ENCODE data around the gene GZMB. TPM values are rescaled to one million over a fixed set of nuclear protein-coding genes. Genes with fewer than 3 reads are reported as not detected.
A peak's percentile ranks its signal among the peaks of the same experiment; 100 is the strongest.

The GZMB gene
- total and polyA plus RNA-seq, 5 donors from 2014 or later = 0.29 to 3.0 (median 1.0) TPM; not detected in 2

DNA sequence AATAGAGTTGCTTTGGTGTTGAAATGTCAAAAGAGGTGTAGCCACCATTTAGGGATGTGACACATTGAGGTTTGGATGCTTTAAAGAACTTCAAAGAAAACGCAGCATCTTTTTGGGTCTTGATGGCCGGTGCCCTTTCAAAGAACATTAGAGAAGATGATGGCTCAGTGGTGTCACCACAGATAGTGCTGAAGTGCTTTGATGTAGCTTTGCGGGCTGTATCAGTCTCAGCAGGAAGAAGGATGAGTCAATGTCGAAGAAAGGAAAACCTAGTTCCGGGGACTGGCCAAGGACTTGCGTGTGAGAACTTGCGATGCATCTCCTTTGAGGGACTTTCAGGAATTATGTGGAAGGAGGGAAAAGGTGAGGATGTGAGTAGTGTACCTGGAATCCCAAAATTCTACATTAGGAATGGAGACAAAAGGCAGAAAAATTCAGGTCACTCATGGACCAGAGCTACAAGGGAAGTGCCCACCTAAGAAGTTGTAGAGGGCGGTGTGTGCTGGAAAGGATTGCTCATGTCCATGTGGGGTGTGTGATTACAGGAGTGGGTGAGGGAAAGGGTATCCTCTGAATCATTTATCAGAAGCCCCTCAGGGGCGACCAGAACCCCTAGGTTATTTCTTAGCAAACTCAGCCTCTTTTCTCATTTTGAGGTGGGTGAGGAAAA is 39.7 kb upstream of the GZMB start:
- Mint-ChIP-seq H3K4me3 (peak overlapping the region; percentile 82 to 90 (median 88)), H3K36me3 (peaks cover 3% of the 10 kb centered on the region), H3K9me3 (peaks cover 0 to 10% (median 0%) of the 10 kb centered on the region in 7 donors), H3K27me3 (peaks cover 4% of the 10 kb centered on the region), H3K4me1 (peaks cover 22 to 52% (median 24%) of the 10 kb centered on the region in 4 donors), H3K27ac (peak overlapping the region; percentile 82 to 98 (median 94))
- peak; percentile 93 for ATAC-seq (ENCODE audit: low read depth in 2 of 2)
- Histone ChIP-seq H3K4me1 (ENCODE audit: control insufficient read depth, insufficient read depth, low read length, poor library complexity, severe bottlenecking) (peaks cover 28% of the 10 kb centered on the region), H3K4me3 (ENCODE audit: low read depth, low read length) (peak overlapping the region; percentile 72), H3K36me3 (ENCODE audit: control insufficient read depth, insufficient read depth, low read length) (no peaks in the 10 kb centered on the region), H3K27me3 (ENCODE audit: control insufficient read depth, insufficient read depth, low read length) (no peaks in the 10 kb centered on the region), H3K9me3 (ENCODE audit: control insufficient read depth in 2 of 2, low read length in 2 of 2) (no peaks in the 10 kb centered on the region), H3K27ac (ENCODE audit: insufficient read depth, low read length, poor library complexity, severe bottlenecking) (peak overlapping the region; percentile 64)
- peak; percentile 47 to 92 (median 53) for DNase-seq

GRCh38 chr14:24673059-24673458 is 39.1 kb upstream of the GZMB start:
- H3K4me3 ChIP-seq (ENCODE audit: low read depth, low read length) = peak overlapping the region; percentile 72
- H3K4me1 ChIP-seq (ENCODE audit: control insufficient read depth, insufficient read depth, low read length, poor library complexity, severe bottlenecking) = peaks cover 25% of the 10 kb centered on the region
- H3K36me3 Mint-ChIP-seq = peaks cover 3% of the 10 kb centered on the region
- no peaks in the 10 kb centered on the region for H3K36me3 ChIP-seq (ENCODE audit: control insufficient read depth, insufficient read depth, low read length)
- no peak for DNase-seq
- no peaks in the 10 kb centered on the region for H3K27me3 ChIP-seq (ENCODE audit: control insufficient read depth, insufficient read depth, low read length)
- ATAC-seq (ENCODE audit: low read depth in 2 of 2) = no peak
- peak overlapping the region; percentile 82 to 98 (median 94) for H3K27ac Mint-ChIP-seq
- H3K9me3 Mint-ChIP-seq = peaks cover 0 to 10% (median 0%) of the 10 kb centered on the region in 7 donors
- peaks cover 4% of the 10 kb centered on the region for H3K27me3 Mint-ChIP-seq
- H3K27ac ChIP-seq (ENCODE audit: insufficient read depth, low read length, poor library complexity, severe bottlenecking) = peak overlapping the region; percentile 64
- no peaks in the 10 kb centered on the region for H3K9me3 ChIP-seq (ENCODE audit: control insufficient read depth in 2 of 2, low read length in 2 of 2)
- peaks cover 22 to 48% (median 24%) of the 10 kb centered on the region in 4 donors for H3K4me1 Mint-ChIP-seq
- H3K4me3 Mint-ChIP-seq = peak overlapping the region; percentile 82 to 90 (median 88)

- ATAC-seq (ENCODE audit: low read depth in 2 of 2) (no peak), DNase-seq (no peak)
- Histone ChIP-seq H3K9me3 (ENCODE audit: control insufficient read depth in 2 of 2, low read length in 2 of 2) (no peaks in the 10 kb centered on the region), H3K36me3 (ENCODE audit: control insufficient read depth, insufficient read depth, low read length) (no peaks in the 10 kb centered on the region), H3K27ac (ENCODE audit: insufficient read depth, low read length, poor library complexity, severe bottlenecking) (no peak overlapping the region), H3K27me3 (ENCODE audit: control insufficient read depth, insufficient read depth, low read length) (no peaks in the 10 kb centered on the region), H3K4me3 (ENCODE audit: low read depth, low read length) (no peak overlapping the region), H3K4me1 (ENCODE audit: control insufficient read depth, insufficient read depth, low read length, poor library complexity, severe bottlenecking) (peaks cover 30% of the 10 kb centered on the region)
- Mint-ChIP-seq H3K4me3 (no peak overlapping the region), H3K9me3 (peaks cover 0 to 4% (median 0%) of the 10 kb centered on the region in 7 donors), H3K36me3 (no peaks in the 10 kb centered on the region), H3K27ac (no peak overlapping the region), H3K4me1 (peaks cover 17 to 45% (median 29%) of the 10 kb centered on the region in 4 donors), H3K27me3 (peaks cover 8% of the 10 kb centered on the region)
Observed at GRCh38 chr14:24670594-24670993, 36.6 kb upstream of the GZMB start.

- Histone ChIP-seq H3K27me3 (ENCODE audit: control insufficient read depth, insufficient read depth, low read length) (no peaks in the 10 kb centered on the region), H3K4me1 (ENCODE audit: control insufficient read depth, insufficient read depth, low read length, poor library complexity, severe bottlenecking) (peaks cover 34% of the 10 kb centered on the region), H3K4me3 (ENCODE audit: low read depth, low read length) (no peak overlapping the region), H3K36me3 (ENCODE audit: control insufficient read depth, insufficient read depth, low read length) (no peaks in the 10 kb centered on the region), H3K27ac (ENCODE audit: insufficient read depth, low read length, poor library complexity, severe bottlenecking) (no peak overlapping the region), H3K9me3 (ENCODE audit: control insufficient read depth in 2 of 2, low read length in 2 of 2) (no peaks in the 10 kb centered on the region)
- no peak for ATAC-seq (ENCODE audit: low read depth in 2 of 2)
- Mint-ChIP-seq H3K27me3 (peaks cover 8% of the 10 kb centered on the region), H3K36me3 (no peaks in the 10 kb centered on the region), H3K4me3 (no peak overlapping the region), H3K27ac (no peak overlapping the region), H3K9me3 (peaks cover 0 to 2% (median 0%) of the 10 kb centered on the region in 7 donors), H3K4me1 (peaks cover 20 to 45% (median 34%) of the 10 kb centered on the region in 4 donors)
- no peak for DNase-seq
Observed at GRCh38 chr14:24669651-24670050, 35.7 kb upstream of the GZMB start.

DNA sequence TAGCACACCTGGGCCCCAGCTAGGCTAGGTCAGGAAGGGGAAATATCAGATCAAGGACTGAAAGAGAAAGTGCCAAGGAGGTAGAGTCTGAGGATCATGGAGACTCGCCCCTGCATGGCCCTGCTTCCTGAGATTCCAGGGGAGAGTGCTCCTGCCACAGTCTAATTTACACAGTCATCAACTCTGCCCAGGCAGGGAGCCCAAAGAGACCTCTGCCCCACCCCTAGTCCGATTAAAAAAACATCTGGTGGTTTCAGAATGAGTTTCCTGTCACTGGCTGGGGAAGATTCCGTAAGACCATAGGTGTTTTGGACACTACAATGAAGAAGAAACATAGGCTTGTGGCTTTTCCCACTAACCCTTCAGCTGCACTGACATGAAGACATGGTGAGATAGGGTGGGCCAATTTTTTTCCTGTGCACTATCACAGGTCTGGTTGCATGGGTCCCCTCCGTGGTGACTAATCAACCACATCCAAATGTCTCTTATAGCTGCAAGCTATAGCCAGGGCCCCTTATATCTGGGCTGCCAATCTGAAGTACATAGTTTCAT is 31.5 kb upstream of the GZMB start:
- peak overlapping the region; percentile 18 to 80 (median 42) for H3K4me3 Mint-ChIP-seq

DNA sequence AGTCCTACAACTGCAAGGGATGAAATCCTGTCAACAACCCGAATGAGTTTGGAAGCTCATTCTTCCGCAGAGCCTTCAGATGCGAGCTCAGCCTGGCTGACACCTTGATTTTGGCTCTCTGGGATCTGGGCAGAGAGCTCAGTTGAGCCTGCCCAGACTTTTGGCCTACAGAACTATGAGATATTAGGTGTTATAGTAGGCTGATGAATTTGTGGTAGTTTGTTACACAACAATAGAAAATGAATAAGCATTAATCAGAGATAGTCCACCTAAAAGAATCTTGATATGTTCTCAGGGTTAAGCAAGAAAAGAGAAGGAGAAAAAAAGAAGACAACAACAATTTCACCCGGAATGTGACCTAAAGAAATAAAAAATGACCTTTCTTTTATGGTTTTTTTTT is 30.4 kb upstream of the GZMB start:
- H3K4me1 ChIP-seq (ENCODE audit: control insufficient read depth, insufficient read depth, low read length, poor library complexity, severe bottlenecking) = peaks cover 18% of the 10 kb centered on the region
- no peaks in the 10 kb centered on the region for H3K36me3 Mint-ChIP-seq
- no peaks in the 10 kb centered on the region for H3K27me3 ChIP-seq (ENCODE audit: control insufficient read depth, insufficient read depth, low read length)
- H3K27ac ChIP-seq (ENCODE audit: insufficient read depth, low read length, poor library complexity, severe bottlenecking) = no peak overlapping the region
- peak overlapping the region in 2 of 3 donors; percentile 35 to 54 for H3K27ac Mint-ChIP-seq
- no peaks in the 10 kb centered on the region for H3K36me3 ChIP-seq (ENCODE audit: control insufficient read depth, insufficient read depth, low read length)
- H3K4me3 ChIP-seq (ENCODE audit: low read depth, low read length) = no peak overlapping the region
- H3K9me3 Mint-ChIP-seq = peaks cover 0 to 2% (median 0%) of the 10 kb centered on the region in 7 donors
- H3K9me3 ChIP-seq (ENCODE audit: control insufficient read depth in 2 of 2, low read length in 2 of 2) = no peaks in the 10 kb centered on the region
- H3K4me1 Mint-ChIP-seq = peaks cover 23 to 44% (median 35%) of the 10 kb centered on the region in 4 donors
- DNase-seq (no peak), ATAC-seq (ENCODE audit: low read depth in 2 of 2) (no peak)
- H3K4me3 Mint-ChIP-seq = no peak overlapping the region
- H3K27me3 Mint-ChIP-seq = peaks cover 4% of the 10 kb centered on the region

More for the DNA sequence above, 31.5 kb upstream of the GZMB start:
- H3K36me3 ChIP-seq (ENCODE audit: control insufficient read depth, insufficient read depth, low read length) = no peaks in the 10 kb centered on the region
- no peak overlapping the region for H3K27ac ChIP-seq (ENCODE audit: insufficient read depth, low read length, poor library complexity, severe bottlenecking)
- peak overlapping the region; percentile 58 for H3K4me3 ChIP-seq (ENCODE audit: low read depth, low read length)
- Mint-ChIP-seq H3K27ac (peak overlapping the region; percentile 34 to 85 (median 69)), H3K36me3 (no peaks in the 10 kb centered on the region), H3K9me3 (peaks cover 0 to 2% (median 0%) of the 10 kb centered on the region in 7 donors), H3K27me3 (peaks cover 4% of the 10 kb centered on the region), H3K4me1 (peaks cover 19 to 37% (median 29%) of the 10 kb centered on the region in 4 donors)
- H3K9me3 ChIP-seq (ENCODE audit: control insufficient read depth in 2 of 2, low read length in 2 of 2) = no peaks in the 10 kb centered on the region
- peaks cover 13% of the 10 kb centered on the region for H3K4me1 ChIP-seq (ENCODE audit: control insufficient read depth, insufficient read depth, low read length, poor library complexity, severe bottlenecking)
- DNase-seq = peak in 1 of 3 donors; percentile 74
- H3K27me3 ChIP-seq (ENCODE audit: control insufficient read depth, insufficient read depth, low read length) = no peaks in the 10 kb centered on the region
- peak; percentile 66 to 71 for ATAC-seq (ENCODE audit: low read depth in 2 of 2)

- ATAC-seq (ENCODE audit: low read depth in 2 of 2) = no peak
- no peaks in the 10 kb centered on the region for H3K36me3 Mint-ChIP-seq
- peaks cover 23 to 42% (median 31%) of the 10 kb centered on the region in 4 donors for H3K4me1 Mint-ChIP-seq
Observed at GRCh38 chr14:24662753-24663152, 28.8 kb upstream of the GZMB start.

More at GRCh38 chr14:24662753-24663152, 28.8 kb upstream of the GZMB start:
- Mint-ChIP-seq H3K9me3 (peaks cover 0 to 2% (median 0%) of the 10 kb centered on the region in 7 donors), H3K27ac (peak overlapping the region in 1 of 3 donors; percentile 71), H3K27me3 (peaks cover 4% of the 10 kb centered on the region), H3K4me3 (peak overlapping the region in 1 of 4 donors; percentile 13)
- no peak overlapping the region for H3K4me3 ChIP-seq (ENCODE audit: low read depth, low read length)
- no peaks in the 10 kb centered on the region for H3K27me3 ChIP-seq (ENCODE audit: control insufficient read depth, insufficient read depth, low read length)
- DNase-seq = no peak
- no peak overlapping the region for H3K27ac ChIP-seq (ENCODE audit: insufficient read depth, low read length, poor library complexity, severe bottlenecking)
- H3K36me3 ChIP-seq (ENCODE audit: control insufficient read depth, insufficient read depth, low read length) = no peaks in the 10 kb centered on the region
- no peaks in the 10 kb centered on the region for H3K9me3 ChIP-seq (ENCODE audit: control insufficient read depth in 2 of 2, low read length in 2 of 2)
- H3K4me1 ChIP-seq (ENCODE audit: control insufficient read depth, insufficient read depth, low read length, poor library complexity, severe bottlenecking) = peaks cover 18% of the 10 kb centered on the region
